ENCODE data around the gene TCTN2.
A peak's percentile ranks its signal among the peaks of the same experiment; 100 is the strongest.

Gene TCTN2

GRCh38 chr12:123670882-123671728, at the start of gene TCTN2:
TSS of gene TCTN2 (plus strand) at chr12:123671113. CDS start at chr12:123671241, 128 bp downstream.
- peak; percentile 95 for DNase-seq (ENCODE audit: low spot score)

GRCh38 chr12:123621619-123622530, 49.0 kb upstream of the TCTN2 start:
- no peak for DNase-seq (ENCODE audit: low spot score)

GRCh38 chr12:123633379-123634141, 37.4 kb upstream of the TCTN2 start, which contains the start of the genes EIF2B1 and GTF2H3:
TSS of gene EIF2B1 (minus strand) at chr12:123633686. CDS start at chr12:123633557, 129 bp downstream.
TSS of gene GTF2H3 (plus strand) at chr12:123633829. CDS start at chr12:123633860, 31 bp downstream.
- DNase-seq (ENCODE audit: low spot score): peak; percentile 95

DNA sequence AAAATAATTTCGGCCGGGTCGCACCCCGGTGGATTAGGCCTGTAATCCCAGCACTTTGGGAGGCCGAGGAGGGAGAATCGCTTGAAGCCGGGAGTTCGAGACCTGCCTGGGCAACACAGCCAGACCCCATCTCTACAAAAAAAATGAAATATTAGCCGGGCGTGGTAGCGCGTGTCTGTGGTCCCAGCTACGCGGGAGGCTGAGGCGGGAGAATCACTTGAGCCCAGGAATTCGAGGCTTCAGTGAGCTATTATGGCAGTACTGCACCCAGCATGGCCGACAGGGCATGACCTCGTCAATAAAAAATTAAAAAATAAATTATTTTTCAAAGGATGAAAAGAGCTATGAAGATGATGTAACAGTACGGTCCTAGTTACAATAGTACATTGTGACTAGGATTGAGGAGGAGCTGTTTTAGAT, 36.8 kb upstream of the TCTN2 start:
- DNase-seq (ENCODE audit: low spot score): no peak

GRCh38 chr12:123643911-123644310, 27.0 kb upstream of the TCTN2 start:
- no peak for DNase-seq (ENCODE audit: low spot score)

- DNase-seq (ENCODE audit: low spot score): no peak
Observed at GRCh38 chr12:123645380-123645779, 25.5 kb upstream of the TCTN2 start.

GRCh38 chr12:123645878-123646277, 25.0 kb upstream of the TCTN2 start:
- no peak for DNase-seq (ENCODE audit: low spot score)

GRCh38 chr12:123648401-123648800, 22.5 kb upstream of the TCTN2 start:
- no peak for DNase-seq (ENCODE audit: low spot score)

GRCh38 chr12:123654129-123654701, 16.7 kb upstream of the TCTN2 start:
- no peak for DNase-seq (ENCODE audit: low spot score)

DNA sequence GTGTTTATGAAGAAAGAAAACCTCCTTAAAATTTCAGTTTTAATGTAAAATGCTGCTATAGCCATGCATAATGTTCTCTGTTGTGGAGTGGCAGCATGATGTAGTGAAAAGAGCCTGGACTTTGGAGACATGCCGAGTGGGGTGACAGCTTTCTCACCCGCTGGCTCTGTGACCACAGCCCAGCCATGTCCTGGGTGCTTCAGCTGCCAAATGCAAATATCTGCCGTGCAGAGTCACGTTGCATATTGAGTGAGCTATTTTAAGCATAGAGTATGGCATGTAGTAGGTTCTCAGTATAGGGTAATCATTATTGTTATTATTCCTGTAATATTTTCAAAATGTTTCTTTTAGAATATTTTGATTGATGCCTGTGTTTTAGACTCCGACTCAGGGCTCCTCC, 15.5 kb upstream of the TCTN2 start:
- DNase-seq (ENCODE audit: low spot score): no peak

GRCh38 chr12:123656392-123656791, 14.5 kb upstream of the TCTN2 start:
- no peak for DNase-seq (ENCODE audit: low spot score)

DNA sequence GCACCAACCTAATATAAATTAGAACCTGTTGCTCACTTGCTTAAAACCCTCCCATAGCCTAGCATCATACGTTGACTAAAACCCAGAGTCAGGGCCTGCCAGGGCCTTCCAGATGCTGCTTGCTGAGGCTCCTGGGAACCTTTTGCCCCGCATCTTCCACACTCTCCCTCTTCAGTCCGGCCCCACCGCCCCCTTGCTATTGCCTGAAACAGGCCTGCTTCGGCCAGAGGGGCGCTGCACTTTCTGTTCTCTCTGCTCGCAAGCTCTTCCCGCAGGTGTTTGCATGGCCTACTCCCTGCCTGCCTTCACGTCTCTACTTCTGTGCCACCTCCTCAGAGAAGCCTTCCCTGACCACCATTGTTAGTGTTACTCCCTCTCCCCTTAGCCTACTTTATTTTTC, 13.7 kb upstream of the TCTN2 start:
- no peak for DNase-seq (ENCODE audit: low spot score)

DNA sequence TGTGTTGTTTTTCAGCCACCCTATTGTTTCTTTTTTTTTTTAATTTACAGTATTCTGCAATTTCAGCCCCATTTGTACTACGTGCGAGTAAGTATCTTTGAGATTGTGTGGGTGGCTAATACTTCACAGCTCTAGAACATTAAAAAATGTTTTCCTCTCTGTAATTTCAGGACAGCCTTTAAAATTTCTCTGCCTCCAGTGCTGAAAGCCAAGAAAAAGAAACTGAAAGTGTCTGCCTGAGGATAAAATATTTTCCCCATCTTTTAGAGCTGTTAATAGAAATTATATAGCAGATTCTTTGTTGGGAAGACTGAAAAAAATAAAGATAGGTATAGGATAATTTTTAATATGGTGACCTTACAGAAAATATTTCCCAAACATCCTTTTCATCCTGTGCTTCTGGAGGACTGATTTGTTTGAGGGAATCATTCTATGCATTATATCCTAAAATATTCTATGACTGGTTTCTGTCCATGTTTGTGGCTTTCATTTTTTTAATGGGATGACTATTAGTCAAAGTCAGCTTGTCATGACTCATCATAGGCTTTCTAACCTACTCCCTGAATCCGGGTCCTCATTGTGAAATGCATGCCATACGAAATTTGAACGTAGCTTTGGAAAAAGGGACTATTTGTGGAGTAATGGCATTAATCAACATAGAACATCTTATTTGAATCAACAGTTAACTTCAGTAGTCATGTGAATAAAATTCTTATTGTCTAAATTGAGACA, 10.8 kb upstream of the TCTN2 start:
- no peak for DNase-seq (ENCODE audit: low spot score)

- no peak for DNase-seq (ENCODE audit: low spot score)
Observed at GRCh38 chr12:123667771-123668170, 3.1 kb upstream of the TCTN2 start.

GRCh38 chr12:123671876-123672275, 963 bp downstream of the TCTN2 start:
- no peak for DNase-seq (ENCODE audit: low spot score)

- DNase-seq (ENCODE audit: low spot score): no peak
Observed at GRCh38 chr12:123675436-123675835, 4.5 kb downstream of the TCTN2 start.

DNA sequence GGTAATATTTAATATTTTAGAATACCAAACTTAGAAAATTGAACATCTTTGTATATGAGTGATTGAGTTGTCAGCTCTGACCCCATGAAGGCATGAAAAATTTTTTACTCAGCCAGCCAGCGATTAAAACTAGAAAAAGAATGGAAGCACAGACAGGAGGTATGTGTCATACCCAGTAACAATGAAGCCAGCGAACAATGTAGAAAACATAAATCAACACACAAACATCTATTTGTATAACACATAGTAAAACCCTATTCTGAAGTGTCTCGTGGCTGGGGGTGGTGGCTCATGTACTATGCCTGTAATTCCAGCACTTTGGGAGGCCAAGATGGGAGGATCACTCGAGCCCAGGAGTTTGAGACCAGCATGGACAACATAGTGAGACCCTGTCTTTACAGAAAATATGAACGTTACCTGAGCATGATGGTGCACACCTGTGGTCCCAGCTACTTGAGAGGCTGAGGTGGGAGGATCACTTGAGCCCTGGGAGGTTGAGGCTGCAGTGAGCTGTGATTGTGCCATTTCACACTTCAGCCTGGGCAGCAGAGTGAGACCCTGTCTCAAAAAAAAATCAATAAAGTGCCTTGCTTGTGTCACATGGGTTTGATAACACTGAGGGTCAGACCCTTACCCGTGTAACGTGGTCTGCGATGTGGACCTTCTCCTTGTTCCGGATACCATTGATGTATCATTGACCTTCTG, 5.9 kb downstream of the TCTN2 start:
- DNase-seq (ENCODE audit: low spot score): no peak

GRCh38 chr12:123678981-123679380, 8.1 kb downstream of the TCTN2 start:
- DNase-seq (ENCODE audit: low spot score): no peak

GRCh38 chr12:123681605-123682004, 10.7 kb downstream of the TCTN2 start:
- DNase-seq (ENCODE audit: low spot score): no peak

- DNase-seq (ENCODE audit: low spot score): no peak
Observed at GRCh38 chr12:123683964-123684363, 13.1 kb downstream of the TCTN2 start.
